ENCODE results near the gene CYP8B1.

CYP8B1 gene, protein sequence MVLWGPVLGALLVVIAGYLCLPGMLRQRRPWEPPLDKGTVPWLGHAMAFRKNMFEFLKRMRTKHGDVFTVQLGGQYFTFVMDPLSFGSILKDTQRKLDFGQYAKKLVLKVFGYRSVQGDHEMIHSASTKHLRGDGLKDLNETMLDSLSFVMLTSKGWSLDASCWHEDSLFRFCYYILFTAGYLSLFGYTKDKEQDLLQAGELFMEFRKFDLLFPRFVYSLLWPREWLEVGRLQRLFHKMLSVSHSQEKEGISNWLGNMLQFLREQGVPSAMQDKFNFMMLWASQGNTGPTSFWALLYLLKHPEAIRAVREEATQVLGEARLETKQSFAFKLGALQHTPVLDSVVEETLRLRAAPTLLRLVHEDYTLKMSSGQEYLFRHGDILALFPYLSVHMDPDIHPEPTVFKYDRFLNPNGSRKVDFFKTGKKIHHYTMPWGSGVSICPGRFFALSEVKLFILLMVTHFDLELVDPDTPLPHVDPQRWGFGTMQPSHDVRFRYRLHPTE

DNA sequence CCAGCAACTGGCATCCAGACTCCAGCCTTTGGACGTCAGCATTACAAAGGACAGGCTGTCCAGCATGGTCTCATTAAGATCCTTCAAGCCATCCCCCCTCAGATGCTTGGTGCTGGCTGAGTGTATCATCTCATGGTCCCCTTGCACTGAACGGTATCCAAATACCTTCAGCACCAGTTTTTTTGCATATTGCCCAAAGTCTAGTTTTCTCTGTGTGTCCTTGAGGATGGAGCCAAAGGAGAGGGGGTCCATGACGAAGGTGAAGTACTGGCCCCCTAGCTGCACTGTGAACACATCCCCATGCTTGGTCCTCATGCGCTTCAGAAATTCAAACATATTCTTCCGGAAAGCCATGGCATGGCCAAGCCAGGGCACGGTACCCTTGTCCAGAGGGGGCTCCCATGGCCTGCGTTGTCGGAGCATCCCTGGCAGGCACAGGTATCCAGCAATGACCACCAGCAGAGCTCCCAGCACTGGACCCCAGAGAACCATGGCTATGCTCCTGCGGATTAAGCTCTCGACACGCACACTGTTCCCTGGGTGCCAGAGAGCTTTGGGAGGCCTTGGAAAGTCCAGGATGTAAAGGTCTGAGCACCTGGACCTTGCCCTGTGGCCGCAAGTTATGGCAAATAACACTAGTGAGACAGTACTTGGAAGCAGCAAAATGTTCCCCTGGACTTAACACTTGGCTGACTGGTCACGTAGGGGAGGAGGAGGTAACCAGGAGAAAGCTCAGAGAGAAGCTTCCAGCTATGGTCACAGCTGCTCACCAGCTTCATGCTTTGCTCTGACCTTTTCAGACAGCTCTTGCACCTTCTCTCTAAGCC, at the start of gene CYP8B1:
Gene CYP8B1, minus strand, starts transcription at position 555 of the 827 bp plus-strand sequence. Its CDS starts 63 bp downstream, at position 492.
- no peak for DNase-seq

DNA sequence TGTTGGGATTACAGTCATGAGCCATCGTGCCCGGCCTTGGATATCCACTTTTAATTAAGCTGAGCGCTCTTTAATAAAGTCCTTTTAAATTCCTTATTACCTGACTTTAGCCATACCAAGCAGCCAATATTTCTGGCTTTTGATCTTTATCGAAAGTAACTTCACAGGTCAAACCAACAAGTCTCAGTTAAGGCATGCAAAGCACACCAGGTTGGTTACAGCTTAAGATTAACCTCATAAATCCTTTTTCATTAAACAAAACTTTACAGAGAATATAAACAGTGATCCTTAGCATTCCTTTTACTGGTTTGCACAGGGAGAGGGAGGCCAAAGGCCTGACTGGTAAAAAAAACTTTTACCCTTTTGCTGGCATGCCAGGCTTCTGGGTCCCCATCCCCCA, 47.9 kb upstream of the CYP8B1 start:
- no peak for DNase-seq

DNA sequence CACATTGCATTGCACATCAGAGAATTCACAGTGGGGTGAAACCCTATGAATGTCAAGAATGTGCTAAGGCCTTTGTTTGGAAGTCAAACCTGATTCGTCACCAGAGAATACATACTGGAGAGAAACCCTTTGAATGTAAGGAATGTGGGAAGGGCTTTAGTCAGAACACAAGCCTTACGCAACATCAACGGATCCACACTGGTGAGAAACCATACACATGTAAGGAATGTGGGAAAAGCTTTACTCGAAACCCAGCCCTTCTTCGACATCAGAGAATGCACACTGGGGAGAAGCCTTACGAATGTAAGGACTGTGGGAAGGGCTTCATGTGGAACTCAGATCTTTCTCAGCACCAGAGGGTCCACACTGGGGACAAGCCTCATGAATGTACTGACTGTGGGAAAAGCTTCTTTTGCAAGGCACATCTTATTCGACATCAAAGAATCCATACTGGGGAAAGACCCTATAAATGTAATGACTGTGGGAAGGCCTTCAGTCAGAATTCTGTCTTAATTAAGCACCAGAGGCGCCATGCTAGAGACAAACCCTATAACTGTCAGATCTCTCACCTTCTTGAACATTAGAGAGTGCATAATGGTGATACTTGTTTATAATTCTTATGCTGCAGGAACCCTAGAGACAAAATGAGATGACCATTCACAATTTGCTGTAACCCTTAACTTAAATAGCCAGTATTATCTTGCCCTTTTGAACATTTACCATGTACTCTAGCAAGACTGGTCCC, 39.3 kb upstream of the CYP8B1 start:
- DNase-seq = no peak

DNA sequence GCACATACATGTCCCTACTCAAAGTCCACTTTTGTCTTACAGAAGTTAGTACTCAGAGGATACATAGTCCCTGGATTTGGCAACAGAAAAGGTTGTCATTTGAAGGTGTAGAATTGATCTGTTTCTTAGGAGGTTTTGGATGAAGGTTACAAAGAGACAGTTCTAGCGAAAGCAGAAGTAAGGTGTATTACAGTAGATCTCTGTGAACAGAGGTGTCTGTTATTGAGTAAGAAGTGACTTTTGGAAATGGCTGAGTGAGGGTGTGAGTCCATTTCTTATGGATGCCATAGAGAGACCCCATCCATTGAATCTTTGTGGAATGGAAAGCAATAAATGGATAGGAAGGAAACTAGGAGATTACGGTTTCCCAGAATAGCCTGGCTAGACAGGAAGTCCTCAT, 35.9 kb upstream of the CYP8B1 start:
- no peak for DNase-seq

DNA sequence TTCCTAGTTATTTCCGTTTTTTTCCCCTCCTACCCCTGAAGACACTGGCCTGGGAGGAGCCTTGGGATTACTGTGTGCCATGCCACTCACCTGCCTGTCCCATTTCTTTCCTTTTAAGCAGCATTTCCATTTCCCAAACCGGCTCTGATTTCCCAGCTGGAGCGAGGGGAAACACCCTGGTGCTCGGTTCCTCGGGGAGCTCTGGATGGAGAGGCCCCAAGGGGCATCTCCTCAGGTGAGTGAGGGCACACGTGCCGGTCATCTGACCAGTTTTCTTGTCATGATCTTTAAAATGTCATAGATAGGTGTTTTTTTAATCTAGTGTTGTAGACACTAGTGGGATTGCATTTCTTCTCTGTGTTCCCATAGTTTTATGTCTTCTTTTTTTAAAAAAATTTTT, 33.0 kb upstream of the CYP8B1 start:
- DNase-seq = no peak

DNA sequence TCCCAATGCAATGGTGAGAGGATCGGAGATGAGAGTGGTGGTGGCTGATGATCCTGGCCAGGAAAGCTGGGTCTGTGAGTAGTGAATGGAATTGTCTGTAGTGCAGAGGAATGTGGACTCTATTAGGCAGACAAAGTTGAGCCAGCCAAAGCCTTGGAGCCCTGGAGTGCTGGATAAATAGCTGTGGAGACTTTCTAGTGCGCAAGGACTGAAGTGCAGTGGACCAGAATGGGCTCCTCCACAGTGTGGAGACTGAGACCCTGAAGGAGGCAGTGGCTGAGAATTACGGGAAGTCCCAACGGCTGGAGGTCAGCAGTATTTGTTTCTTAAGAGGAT, 31.1 kb upstream of the CYP8B1 start:
- DNase-seq = no peak

DNA sequence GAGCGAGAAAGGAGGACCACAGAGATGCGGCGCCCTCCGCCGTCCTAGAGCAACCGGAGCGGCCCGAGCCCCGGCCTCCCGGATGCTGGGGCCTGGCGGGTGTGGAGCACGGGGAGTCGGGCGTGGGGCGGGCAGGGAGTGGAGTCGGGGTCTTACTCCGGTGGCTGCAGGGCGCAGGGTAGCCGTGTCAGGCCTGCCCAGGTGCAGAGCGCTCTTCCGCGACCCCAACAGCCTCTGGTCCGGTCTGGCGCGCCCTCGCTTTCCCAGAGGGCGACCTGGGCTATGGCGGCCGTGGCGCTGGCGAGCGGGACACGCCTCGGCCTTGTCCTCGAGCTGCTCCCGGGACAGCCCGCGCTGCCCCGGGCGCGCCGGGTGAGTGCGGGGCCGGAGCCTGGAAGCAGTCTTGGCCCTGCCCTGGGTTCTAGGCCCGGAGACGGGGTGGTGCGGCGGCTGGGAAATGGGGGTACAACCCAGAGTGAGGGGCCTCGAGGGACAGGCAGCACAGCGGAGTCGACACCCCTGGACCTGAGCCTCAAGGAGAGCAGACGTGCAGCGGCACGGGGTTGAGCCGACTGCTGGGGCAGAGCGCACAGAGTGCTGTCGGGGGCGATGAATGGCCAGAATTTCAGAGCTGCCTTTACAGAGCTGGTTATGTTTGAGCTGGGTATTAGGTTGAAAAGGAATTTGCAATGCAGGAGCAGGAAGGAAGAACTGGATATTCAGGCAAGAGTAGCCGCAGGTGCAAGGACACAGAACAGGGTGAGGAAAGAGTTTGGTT, 30.6 kb upstream of the CYP8B1 start, which contains the start of gene ZNF662:
Gene ZNF662, plus strand, starts transcription at position 73 of the 778 bp plus-strand sequence. CDS start 1,973 bp downstream, outside the sequence.
- DNase-seq = no peak

DNA sequence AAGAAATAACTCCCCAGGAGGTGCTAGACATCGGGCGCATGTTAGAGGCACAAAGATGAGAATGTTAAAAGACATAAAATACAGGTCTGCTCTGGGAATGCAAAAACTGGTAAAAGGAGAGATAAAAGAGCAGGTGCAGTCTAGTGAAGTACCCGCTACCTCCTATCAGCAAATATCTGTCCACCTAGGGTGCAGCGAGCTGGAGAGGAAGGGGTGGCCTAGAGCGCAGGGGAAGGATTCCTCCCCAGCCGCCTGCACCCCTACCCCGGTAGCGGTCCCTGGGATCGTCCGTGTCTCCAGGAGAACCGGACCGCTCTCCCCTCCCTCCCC, 30.0 kb upstream of the CYP8B1 start:
- DNase-seq = no peak

DNA sequence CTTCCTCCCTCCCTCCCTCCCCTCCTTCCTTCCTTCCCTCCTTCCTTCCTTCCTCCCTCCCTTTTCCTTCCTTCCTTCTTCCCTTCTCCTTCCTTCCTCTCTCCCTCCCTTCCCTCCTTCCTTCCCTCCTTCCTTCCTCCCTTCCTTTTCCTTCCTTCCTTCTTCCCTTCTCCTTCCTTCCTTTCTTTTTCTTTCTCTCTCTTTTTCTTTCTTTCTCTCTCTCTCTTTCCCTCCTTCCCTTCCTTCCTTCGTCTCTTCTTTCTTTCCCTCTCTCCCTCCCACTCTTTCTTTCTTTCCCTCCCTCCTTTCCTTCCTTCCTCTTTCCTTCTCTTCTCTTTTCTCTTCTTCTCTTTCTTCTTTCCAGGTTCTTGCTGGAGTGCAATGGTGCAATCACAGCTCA, 28.4 kb upstream of the CYP8B1 start:
- no peak for DNase-seq

DNA sequence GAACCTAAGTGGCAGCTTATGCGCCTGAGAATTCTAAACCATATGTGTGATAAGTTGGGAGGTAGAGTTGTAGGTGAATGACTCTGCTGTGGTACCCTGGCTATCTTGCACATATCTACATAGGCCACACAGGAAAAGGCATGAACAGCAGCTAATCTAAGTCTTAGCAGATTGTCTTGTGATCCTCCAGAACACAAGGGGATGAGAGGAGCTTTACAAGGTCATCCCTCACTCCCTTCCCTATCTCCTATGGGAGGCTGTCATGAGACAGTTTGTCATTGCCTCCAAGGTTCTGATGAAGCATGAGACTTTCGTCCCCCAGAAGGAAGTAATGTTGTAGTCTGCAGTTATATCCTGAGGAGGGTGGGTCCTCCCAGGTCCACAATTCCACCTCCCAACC, 26.6 kb upstream of the CYP8B1 start:
- no peak for DNase-seq

DNA sequence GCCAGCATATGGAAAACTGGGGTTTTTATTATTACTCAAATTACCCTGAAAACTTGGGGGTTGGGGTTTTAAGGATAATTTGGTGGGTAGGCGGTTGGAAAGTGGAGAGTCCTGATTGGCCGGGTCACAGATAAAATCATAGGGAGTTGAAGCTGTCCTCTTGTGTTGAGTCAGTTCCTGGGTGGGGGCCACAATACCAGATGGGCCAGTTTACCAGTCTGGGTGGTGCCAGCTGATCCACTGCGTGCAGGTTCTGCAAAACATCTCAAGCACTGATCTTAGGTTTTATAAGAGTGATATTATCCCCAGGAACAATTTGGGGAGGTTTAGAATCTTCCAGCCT, 25.4 kb upstream of the CYP8B1 start:
- no peak for DNase-seq

DNA sequence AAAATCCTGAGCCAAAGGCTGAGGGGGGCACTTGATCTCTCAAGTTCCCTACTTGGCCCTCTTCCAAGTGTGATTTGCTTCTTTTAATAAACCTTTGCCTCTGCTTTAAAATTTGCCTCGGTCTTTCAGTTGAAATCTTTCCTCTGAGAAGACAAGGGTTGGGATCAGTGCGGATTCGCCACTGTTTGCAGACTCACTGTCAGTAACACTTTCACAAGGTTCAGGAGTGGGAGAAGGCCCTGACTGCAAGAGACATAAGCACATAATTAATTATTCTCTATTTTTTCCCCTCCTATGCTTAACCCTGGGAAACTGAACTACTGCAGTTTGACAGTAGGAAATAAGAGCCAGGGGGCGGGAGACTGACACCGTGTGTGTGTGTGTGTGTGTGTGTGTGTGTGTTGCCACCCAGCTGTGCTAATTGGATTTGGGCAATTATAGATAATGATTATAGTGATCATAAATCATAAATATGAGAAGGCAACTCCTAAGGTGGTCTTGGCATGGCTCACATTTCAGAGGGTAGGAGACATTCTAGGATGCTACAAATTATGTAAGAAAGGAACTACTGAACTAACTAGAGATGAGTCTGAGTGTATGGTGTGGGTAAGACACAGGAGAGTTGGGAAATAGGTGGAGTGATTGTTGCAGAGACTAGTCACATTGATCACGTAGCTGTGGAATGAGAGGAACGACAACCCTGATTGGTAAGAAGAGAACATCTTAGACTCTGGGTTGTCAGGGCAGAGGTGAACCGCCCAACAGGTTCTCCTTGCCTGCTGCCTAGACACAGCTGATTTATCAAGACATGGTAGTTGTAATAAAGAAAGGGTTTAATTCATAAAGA, 24.8 kb upstream of the CYP8B1 start:
- no peak for DNase-seq

DNA sequence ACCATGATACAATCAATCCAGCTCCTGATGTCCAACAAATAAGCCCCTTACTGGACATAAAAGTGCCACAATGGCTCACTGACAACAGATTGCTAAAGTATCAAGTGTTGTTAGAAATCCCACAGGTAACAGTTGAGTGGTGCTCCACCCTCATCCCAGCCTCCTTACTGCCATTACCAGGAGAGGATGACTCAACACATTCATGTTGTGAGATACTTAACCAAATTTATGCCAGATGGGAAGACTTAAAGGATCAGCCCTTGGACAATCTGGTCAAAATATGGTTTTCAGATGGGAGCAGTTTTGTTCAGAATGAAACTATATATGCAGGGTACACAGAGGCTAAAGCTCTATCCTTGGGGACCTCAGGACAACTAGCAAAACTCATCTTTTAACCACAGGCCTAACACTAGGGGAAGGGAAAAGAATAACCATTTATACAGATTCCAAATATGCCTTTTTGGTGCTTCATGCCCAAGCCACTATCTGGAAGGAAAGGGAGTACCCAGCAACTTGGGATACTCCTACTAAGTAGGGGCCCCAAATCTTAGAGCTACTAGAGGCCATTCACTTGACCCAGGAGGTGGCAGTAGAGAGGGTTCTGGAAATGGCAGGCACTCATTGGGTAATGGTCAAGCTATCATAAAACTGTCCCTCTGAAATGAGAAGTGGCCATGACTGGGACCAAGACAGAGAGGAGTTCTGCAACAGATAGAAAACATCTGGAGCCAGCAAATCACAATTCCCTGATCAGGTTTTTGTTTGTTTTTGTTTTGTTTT, 23.4 kb upstream of the CYP8B1 start:
- no peak for DNase-seq

DNA sequence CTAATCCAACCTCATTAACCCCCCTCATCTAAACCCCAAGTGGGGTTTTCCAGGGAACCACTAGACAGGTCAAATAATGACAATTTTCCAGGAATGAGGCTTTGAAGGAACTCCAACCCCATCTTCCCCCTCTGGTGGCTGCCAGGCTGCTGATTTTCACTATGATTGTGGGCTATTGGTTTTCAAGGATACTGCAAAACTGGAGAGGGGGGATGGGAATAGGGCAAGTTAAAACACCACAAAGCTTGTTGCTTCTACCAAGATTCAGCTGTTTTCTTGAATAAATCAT, 19.8 kb upstream of the CYP8B1 start:
- DNase-seq = no peak

DNA sequence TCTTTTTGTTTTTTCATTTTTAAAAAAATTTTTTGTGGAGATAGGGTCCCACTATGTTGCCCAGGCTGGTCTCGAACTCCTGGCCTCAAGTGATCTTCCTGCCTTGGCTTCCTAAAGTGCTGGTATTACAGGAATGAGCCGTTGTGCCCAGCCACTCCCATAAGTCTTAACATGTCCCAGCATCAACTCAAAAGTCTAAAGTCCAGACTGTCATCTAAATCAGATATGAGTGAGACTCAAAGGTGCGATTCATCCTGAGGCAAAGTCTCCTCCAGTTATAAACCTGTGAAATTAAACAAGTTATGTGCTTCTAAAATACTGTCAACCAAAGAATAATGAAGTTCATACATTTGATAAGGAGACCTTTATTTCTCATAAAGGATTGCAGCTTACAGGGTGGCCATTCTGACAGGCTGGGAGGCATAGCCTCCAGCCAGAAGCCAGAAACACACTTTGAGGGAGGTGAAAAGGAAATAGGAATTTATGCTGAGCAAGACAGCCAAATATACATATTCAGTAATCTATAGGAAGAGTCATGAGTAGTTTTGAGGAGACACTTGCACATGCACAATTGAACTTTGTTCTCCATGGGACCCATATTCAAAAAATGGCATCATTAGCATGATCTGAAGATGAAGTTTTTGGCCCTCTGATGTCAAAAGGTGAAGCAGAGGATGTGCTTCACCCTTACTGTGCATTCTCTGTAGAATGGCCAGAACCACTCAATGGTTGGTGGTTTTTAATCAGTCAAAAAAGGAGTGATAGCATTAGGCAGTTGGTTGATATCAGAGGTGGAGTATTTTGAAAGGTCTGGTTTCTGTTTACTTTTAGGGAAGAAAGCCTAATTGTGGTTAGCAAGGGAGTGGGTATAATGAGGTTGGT, 19.3 kb upstream of the CYP8B1 start:
- DNase-seq = no peak

DNA sequence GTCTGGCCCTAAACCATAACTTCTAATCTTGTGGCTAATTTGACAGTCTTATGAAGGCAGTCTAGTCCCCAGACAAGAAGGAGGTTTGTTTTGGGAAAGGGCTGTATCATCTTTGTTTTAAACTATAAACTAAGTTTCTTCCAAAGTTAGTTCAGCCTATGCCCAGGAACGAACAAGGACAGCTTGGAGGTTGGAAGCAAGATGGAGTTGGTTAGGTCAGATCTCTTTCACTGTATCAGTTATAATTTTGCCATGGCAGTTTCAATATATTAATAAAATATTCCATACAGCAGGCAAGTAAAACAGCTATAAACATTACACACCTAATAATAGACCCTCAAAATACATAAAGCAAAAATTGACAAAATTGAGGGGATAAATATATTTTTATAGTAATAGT, 17.1 kb upstream of the CYP8B1 start:
- DNase-seq = no peak

DNA sequence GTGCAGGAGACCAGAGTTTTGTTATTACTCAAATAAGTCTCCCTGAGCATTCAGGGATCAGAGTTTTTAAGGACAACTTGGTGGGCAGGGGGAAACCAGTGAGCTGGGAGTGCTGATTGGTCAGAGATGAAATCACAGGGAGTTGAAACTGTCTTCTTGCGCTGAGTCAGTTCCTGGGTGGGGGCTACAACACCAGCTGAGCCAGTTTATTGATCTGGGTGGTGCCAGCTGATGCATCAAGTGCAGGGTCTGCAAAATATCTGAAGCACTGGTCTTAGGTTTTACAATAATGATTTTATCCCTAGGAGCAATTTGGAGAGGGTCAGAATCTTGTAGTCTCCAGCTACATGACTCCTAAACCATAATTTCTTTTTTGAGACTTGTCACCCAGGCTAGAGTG, 16.5 kb upstream of the CYP8B1 start:
- no peak for DNase-seq

DNA sequence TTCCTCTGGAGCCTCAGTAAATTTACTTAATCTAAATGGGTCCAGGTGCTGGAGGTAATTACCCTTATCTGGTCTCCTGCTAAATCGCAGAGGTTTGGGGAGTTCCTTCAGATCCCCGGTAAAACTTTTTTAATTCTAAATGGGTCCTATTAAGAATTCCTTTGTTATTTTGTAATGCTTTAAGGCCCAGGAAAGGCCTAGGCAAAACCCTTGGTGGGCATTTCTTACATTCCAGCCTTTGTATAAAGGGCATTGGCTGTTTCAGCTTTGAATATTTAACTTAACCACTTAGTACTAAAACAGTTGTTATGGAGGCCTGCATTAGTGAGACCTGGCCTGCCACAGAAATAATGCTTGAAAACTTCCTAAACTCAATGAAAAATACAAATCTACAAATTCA, 15.4 kb upstream of the CYP8B1 start:
- no peak for DNase-seq

DNA sequence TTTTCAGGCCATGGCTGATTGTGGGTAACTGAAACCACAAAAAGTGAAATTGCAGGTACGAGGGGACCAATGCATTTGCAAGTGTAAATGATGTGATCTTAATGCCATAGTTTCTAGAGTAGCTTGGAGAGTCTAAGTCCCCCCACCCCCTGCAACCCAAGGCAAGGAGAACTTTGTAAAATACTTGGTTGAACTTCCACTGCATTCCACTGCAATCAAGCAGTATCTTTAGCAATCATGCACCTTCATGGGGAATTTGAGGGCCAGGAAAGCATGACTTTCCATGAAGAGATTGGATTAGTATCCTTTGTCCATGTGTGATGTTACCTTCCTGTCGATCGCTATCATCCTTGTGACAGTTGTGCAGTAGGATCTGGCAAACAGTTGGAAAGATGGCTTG, 11.4 kb upstream of the CYP8B1 start:
- DNase-seq = no peak

DNA sequence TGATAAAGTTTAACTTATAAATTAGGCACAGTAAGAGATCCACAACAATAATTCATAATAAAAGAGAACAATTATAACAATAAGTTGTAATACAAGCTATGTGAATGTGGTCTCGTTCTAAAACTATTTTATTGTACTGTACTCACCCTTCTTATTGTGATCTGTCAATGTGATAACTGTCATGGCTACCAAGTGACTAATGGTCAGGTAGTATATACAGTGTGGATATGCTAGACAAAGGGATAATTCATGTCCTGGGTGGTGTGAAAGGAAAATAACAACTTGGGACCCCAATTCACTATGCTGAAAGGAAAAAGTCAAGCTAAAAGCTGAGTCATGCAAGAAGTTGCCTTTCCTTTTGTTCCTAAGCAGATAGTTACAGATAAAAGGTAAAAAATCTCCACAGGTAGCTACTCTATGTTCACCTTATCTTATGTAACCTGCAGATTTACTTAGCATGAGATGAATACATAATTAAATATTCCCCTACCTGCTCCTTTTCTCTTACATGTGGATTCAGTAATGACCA, 10.7 kb upstream of the CYP8B1 start:
- DNase-seq = no peak

Measured in stimulated activated naive CD4-positive, alpha-beta T cell treated with Interleukin-2 at 50 U/mL for 16 hours (primary cell).